ENCODE results near the gene C20orf204. TPM values are rescaled to one million over a fixed set of nuclear protein-coding genes. Genes with fewer than 3 reads are reported as not detected.

The C20orf204 gene
- total and polyA plus RNA-seq, 4 donors: 0.07 to 0.59 (median 0.12) TPM

GRCh38 chr20:64025101-64025825, 10.7 kb upstream of the C20orf204 start:
- no peak for TF ChIP-seq ZBTB33 (IDR thresholded peaks at IDR 0.05)
- peak; percentile 45 for TF ChIP-seq YY1 (IDR thresholded peaks at IDR 0.05)
- peak; percentile 88 for TF ChIP-seq SP1 (IDR thresholded peaks at IDR 0.05)
- peak; percentile 84 to 96 for TF ChIP-seq RXRA (IDR thresholded peaks at IDR 0.05)
- TF ChIP-seq HNF4A (conservative IDR thresholded peaks at IDR 0.05): peak; percentile 51 to 81
- peak; percentile 57 for TF ChIP-seq TAF1 (conservative IDR thresholded peaks at IDR 0.05)
- peak in 1 of 2 donors; percentile 65 for TF ChIP-seq GABPA (IDR thresholded peaks at IDR 0.05 in 1 of 2, conservative IDR thresholded peaks at IDR 0.05 in 1 of 2)
- TF ChIP-seq JUND (IDR thresholded peaks at IDR 0.05): peak in 1 of 2 donors; percentile 58
- no peak for TF ChIP-seq EGR1 (IDR thresholded peaks at IDR 0.05; ENCODE audit: low read depth in 2 of 2)
- TF ChIP-seq FOXA1 (IDR thresholded peaks at IDR 0.05): no peak
- TF ChIP-seq REST (IDR thresholded peaks at IDR 0.05): peak; percentile 69
- TF ChIP-seq RAD21 (IDR thresholded peaks at IDR 0.05): no peak
- TF ChIP-seq FOXA2 (IDR thresholded peaks at IDR 0.05): peak; percentile 50

GRCh38 chr20:64025826-64026412, 10.1 kb upstream of the C20orf204 start:
- WGBS: 94% methylated on average over 29 of the region's 29 CpGs
- no peak for DNase-seq (ENCODE audit: low spot score)
- Histone ChIP-seq H3K27me3 (ENCODE audit: control insufficient read depth in 4 of 4, insufficient read depth in 4 of 4, low read length in 3 of 4) (no peaks in the 10 kb centered on the region), H3K36me3 (ENCODE audit: control insufficient read depth in 4 of 4, insufficient read depth in 3 of 4, low read depth in 1 of 4, low read length in 3 of 4) (peaks cover 13 to 60% (median 28%) of the 10 kb centered on the region in 4 donors), H3K4me1 (ENCODE audit: control insufficient read depth in 4 of 4, insufficient read depth in 4 of 4, low read length in 3 of 4) (peaks cover 15 to 34% (median 27%) of the 10 kb centered on the region in 4 donors), H3K27ac (ENCODE audit: low read depth in 1 of 2, low read length in 2 of 2) (no peak overlapping the region), H3K9me3 (ENCODE audit: control insufficient read depth in 4 of 4, low read length in 3 of 4) (no peaks in the 10 kb centered on the region), H3K4me3 (ENCODE audit: low read depth in 1 of 3, low read length in 3 of 3) (no peak overlapping the region), H3K9ac (ENCODE audit: low read depth in 1 of 2, low read length in 2 of 2) (no peak overlapping the region)
- no peak for TF ChIP-seq ZBTB33 (IDR thresholded peaks at IDR 0.05)
- TF ChIP-seq FOXA1 (IDR thresholded peaks at IDR 0.05): no peak
- no peak for TF ChIP-seq HNF4A (conservative IDR thresholded peaks at IDR 0.05)
- no peak for TF ChIP-seq ATF3 (IDR thresholded peaks at IDR 0.05)
- no peak for TF ChIP-seq YY1 (IDR thresholded peaks at IDR 0.05)
- TF ChIP-seq MAX (IDR thresholded peaks at IDR 0.05): no peak
- no peak for TF ChIP-seq RXRA (IDR thresholded peaks at IDR 0.05)
- TF ChIP-seq EGR1 (IDR thresholded peaks at IDR 0.05; ENCODE audit: low read depth in 2 of 2): no peak
- TF ChIP-seq REST (IDR thresholded peaks at IDR 0.05): no peak
- TF ChIP-seq TAF1 (conservative IDR thresholded peaks at IDR 0.05): no peak
- TF ChIP-seq SP1 (IDR thresholded peaks at IDR 0.05): no peak
- TF ChIP-seq JUND (IDR thresholded peaks at IDR 0.05): no peak
- no peak for TF ChIP-seq RAD21 (IDR thresholded peaks at IDR 0.05)
- TF ChIP-seq HNF4G (IDR thresholded peaks at IDR 0.05): no peak
- no peak for TF ChIP-seq FOXA2 (IDR thresholded peaks at IDR 0.05)

More at GRCh38 chr20:64025101-64025825, 10.7 kb upstream of the C20orf204 start:
- H3K27ac ChIP-seq (ENCODE audit: low read depth in 1 of 2, low read length in 2 of 2): peak overlapping the region; percentile 68 to 93
- peaks cover 13 to 54% (median 28%) of the 10 kb centered on the region in 4 donors for H3K36me3 ChIP-seq (ENCODE audit: control insufficient read depth in 4 of 4, insufficient read depth in 3 of 4, low read depth in 1 of 4, low read length in 3 of 4)
- WGBS: 67% methylated on average over 18 of the region's 18 CpGs
- DNase-seq (ENCODE audit: low spot score): no peak
- H3K4me1 ChIP-seq (ENCODE audit: control insufficient read depth in 4 of 4, insufficient read depth in 4 of 4, low read length in 3 of 4): peaks cover 15 to 34% (median 27%) of the 10 kb centered on the region in 4 donors
- H3K4me3 ChIP-seq (ENCODE audit: low read depth in 1 of 3, low read length in 3 of 3): no peak overlapping the region
- H3K27me3 ChIP-seq (ENCODE audit: control insufficient read depth in 4 of 4, insufficient read depth in 4 of 4, low read length in 3 of 4): no peaks in the 10 kb centered on the region
- no peaks in the 10 kb centered on the region for H3K9me3 ChIP-seq (ENCODE audit: control insufficient read depth in 4 of 4, low read length in 3 of 4)
- no peak overlapping the region for H3K9ac ChIP-seq (ENCODE audit: low read depth in 1 of 2, low read length in 2 of 2)
